Transverse colon (tissue), 4 donors: ENCODE results near the gene SF1. TPM values are rescaled to one million over a fixed set of nuclear protein-coding genes. Genes with fewer than 3 reads are reported as not detected.
"Not testable (repeated sequence)": the region's sequence is repeated elsewhere in the genome, so short reads cannot be mapped to it uniquely, and the experiment has no call there.

Source experiments
- DNase-seq: peaks from one replicate; pipeline ENCODE4 v3.0.0-alpha.2; 2019
- H3K27ac ChIP-seq, 4 donors: fragments of 200-600 bp; sonication (generic); 2 replicates each; pipeline ENCODE4 v1.5.1; 2016 to 2018; ENCODE audit warnings: inconsistent platforms in 4 of 4
- H3K27me3 ChIP-seq: fragments of 200-600 bp; sonication (generic); 2 replicates; pipeline ENCODE4 v1.5.1; 2017; ENCODE audit warnings: inconsistent platforms
- H3K36me3 ChIP-seq, 4 donors: fragments of 200-600 bp; sonication (generic); 2 replicates each; pipeline ENCODE4 v1.5.1; 2017 to 2019; ENCODE audit warnings: inconsistent platforms in 4 of 4
- H3K4me1 ChIP-seq, 4 donors: fragments of 200-600 bp; sonication (generic); 2 replicates each; pipeline ENCODE4 v1.5.1; 2017 to 2020; ENCODE audit warnings: inconsistent platforms in 4 of 4
- H3K4me3 ChIP-seq, 4 donors: fragments of 200-600 bp; sonication (generic); 1 replicate in 1 of 4; 2 replicates in 3 of 4; pipeline versions ENCODE4 v1.5.1 to v1.6.1; 2017 to 2019; ENCODE audit warnings: inconsistent platforms in 4 of 4
- H3K9me3 ChIP-seq, 2 donors: fragments of 200-600 bp; sonication (generic); 2 replicates each; pipeline ENCODE4 v1.5.1; 2017 to 2019; ENCODE audit warnings: inconsistent platforms in 2 of 2
- CTCF ChIP-seq, 5 experiments: fragments of 200-600 bp in 3 of 5; fragments of 450-650 bp in 2 of 5; sonication (generic) in 3 of 5; IDR thresholded peaks; 1 replicate in 2 of 5; 2 replicates in 3 of 5; pipeline ENCODE4 v1.5.1; 2016 to 2017; ENCODE audit warnings: antibody characterized with exemption in 5 of 5, inconsistent platforms in 3 of 5, mild to moderate bottlenecking in 2 of 5, moderate library complexity in 1 of 5
- EP300 ChIP-seq: sonication (generic); formaldehyde crosslinking; IDR thresholded peaks from one replicate; pipeline ENCODE4 v1.6.1; 2017; ENCODE audit warnings: antibody characterized with exemption, low read depth
- POLR2A ChIP-seq: fragments of 450-650 bp; IDR thresholded peaks from one replicate; pipeline ENCODE4 v1.6.1; 2016; ENCODE audit warnings: antibody characterized with exemption, mild to moderate bottlenecking, moderate library complexity
- POLR2AphosphoS5 ChIP-seq, 3 donors: sonication (generic); formaldehyde crosslinking; IDR thresholded peaks; one replicate each; pipeline ENCODE4 v1.6.1; 2016; ENCODE audit warnings: antibody characterized with exemption in 3 of 3
- WGBS, 2 donors: methylation state at CpG; one replicate each; pipeline ENCODE4 v1.1.5; 2018; ENCODE audit warnings: low coverage in 1 of 2; 5-methylcytosine and 5-hydroxymethylcytosine counted together
- in situ Hi-C, 4 donors: fragments of 200-750 bp; cut with MboI; loops; one replicate each; pipeline versions ENCODE4 v1.15.0 to v1.15.1; 2017; ENCODE audit warnings: low sequenced_read_pairs in 3 of 4, low pct_ligation_motif_present in 1 of 4, low pct_unique_long_range_greater_than_20kb in 1 of 4
- intact Hi-C: fragments of 100-400 bp; cut with DNase I; formaldehyde crosslinking; loops from one replicate; pipeline ENCODE4 v1.15.1; 2023; ENCODE audit warnings: low total_unique reads
- total RNA-seq, 4 donors: library from RNA; depleted of rRNA; stranded (reverse); fragments of >200 nt; gene quantifications; one replicate each; pipeline ENCODE4 v1.1.0, GENCODE V29; 2016

Gene SF1
- total RNA-seq, 4 donors from 2014 or later: 196 to 458 (median 377) TPM

DNA sequence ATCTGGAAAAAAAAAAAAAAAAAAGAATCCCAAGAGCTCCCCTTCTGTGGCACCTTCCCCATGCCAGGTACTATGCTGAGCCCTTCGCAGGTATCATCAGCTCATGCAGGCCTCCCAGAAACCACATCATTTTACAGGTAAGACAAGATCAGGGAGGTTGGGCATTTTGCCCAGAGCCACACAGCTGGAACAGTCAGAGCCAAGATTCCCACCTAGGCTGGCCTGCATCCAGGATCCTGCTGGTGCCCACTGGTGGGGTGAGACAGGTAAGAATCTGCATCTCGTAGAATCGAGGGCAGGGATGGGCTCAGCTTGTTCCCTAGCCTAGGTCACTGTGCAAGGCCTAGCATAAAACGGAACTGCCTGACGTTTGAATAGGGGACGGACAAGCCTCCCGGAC lies 47.7 kb upstream of the SF1 start:
- no peak for TF ChIP-seq CTCF (IDR thresholded peaks at IDR 0.05)
- no peak for TF ChIP-seq EP300
- no peak for TF ChIP-seq POLR2A
- TF ChIP-seq POLR2AphosphoS5 (IDR thresholded peaks at IDR 0.05): no peak
- intact Hi-C loops: no loop called here
- DNase-seq: no peak
- 96% methylated on average over 7 of the region's 7 CpGs; no CpG with 5 or more reads in 1 of the 2 donors for WGBS, 2 donors
- Histone ChIP-seq H3K4me3 (no peak overlapping the region), H3K4me1 (no peaks in the 10 kb centered on the region), H3K36me3 (peaks cover 0 to 7% (median 0%) of the 10 kb centered on the region in 4 donors), H3K27me3 (no peaks in the 10 kb centered on the region), H3K27ac (no peak overlapping the region), H3K9me3 (no peaks in the 10 kb centered on the region)
- in situ Hi-C loops: no loop called here

DNA sequence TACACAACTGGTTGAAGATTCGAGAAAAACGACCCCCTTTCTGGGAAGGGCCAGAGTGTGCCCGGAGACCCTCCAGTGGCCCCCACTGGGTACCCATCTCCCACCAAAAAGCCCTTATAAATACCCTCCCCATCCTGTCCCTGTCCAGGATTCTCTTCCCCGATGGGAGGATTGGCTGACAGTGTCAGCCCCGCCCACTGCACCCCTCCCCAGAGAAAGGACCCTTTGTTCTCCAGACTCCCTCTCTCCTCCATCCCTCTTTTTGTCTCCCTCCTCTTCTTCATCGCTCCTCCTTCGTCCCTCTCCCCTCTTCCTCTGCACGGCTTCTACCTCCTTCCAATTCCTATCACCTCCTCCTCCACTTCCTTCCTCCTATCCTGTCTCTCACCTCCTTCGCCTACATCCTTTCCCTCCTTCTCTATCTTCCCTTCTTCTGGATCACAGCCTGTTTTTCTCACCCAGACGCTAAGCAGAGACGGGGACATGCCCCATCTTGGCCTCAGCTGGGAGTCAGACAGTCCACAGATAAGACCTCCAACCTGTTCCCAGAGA lies 45.3 kb upstream of the SF1 start:
- H3K27me3 ChIP-seq: no peaks in the 10 kb centered on the region
- H3K4me3 ChIP-seq: no peak overlapping the region
- intact Hi-C loops (no loop called here), in situ Hi-C loops (no loop called here)
- TF ChIP-seq POLR2AphosphoS5 (IDR thresholded peaks at IDR 0.05): no peak
- TF ChIP-seq EP300: no peak
- TF ChIP-seq POLR2A: no peak
- no peaks in the 10 kb centered on the region for H3K9me3 ChIP-seq
- H3K4me1 ChIP-seq: no peaks in the 10 kb centered on the region
- DNase-seq: no peak
- H3K27ac ChIP-seq: no peak overlapping the region
- H3K36me3 ChIP-seq: no peaks in the 10 kb centered on the region
- 70 to 79% methylated on average over 7 to 11 of the region's 11 CpGs for WGBS, 2 donors

GRCh38 chr11:64817476-64817875 lies 39.1 kb upstream of the SF1 start:
- Histone ChIP-seq H3K36me3 (no peaks in the 10 kb centered on the region), H3K9me3 (no peaks in the 10 kb centered on the region), H3K27ac (no peak overlapping the region), H3K4me1 (no peaks in the 10 kb centered on the region), H3K27me3 (no peaks in the 10 kb centered on the region), H3K4me3 (no peak overlapping the region)
- TF ChIP-seq EP300: no peak
- no peak for TF ChIP-seq POLR2A
- TF ChIP-seq POLR2AphosphoS5 (IDR thresholded peaks at IDR 0.05): no peak
- no peak for TF ChIP-seq CTCF (IDR thresholded peaks at IDR 0.05)
- intact Hi-C loops: no loop called here
- WGBS, 2 donors: 79 to 89% methylated on average over 3 of the region's 3 CpGs
- in situ Hi-C loops: no loop called here
- no peak for DNase-seq

- H3K27ac ChIP-seq, DNase-seq, in situ Hi-C loops, H3K4me1 ChIP-seq, H3K27me3 ChIP-seq, intact Hi-C loops, H3K9me3 ChIP-seq, H3K4me3 ChIP-seq, H3K36me3 ChIP-seq: not testable (repeated sequence)
- 41 to 67% methylated on average over 2 to 5 of the region's 5 CpGs for WGBS, 2 donors
These were observed 37.1 kb upstream of the SF1 start for GRCh38 chr11:64815433-64815832.

DNA sequence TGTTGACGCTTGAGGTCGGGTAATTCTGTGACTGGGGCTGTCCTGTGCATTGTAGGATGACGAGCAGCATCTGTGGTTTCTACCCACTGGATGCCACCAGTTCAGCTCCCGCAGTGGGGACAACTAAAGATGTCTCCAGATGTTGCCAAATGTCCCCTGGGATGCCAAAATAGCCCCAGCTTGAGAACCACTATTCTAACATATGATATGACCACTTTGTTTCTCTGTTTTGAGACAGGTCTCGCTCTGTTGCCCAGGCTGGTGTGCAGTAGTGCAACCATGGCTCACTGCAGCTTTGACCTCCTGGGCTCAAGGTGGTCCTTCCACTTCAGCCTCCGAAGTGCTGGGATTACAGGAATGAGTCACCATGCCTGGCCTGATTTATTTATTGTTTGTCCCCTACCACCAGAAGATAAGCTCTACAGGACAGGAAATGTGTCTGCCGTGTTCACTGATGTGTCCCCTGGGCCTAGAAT lies 36.4 kb upstream of the SF1 start:
- no peak for TF ChIP-seq POLR2A
- TF ChIP-seq EP300: no peak
- TF ChIP-seq CTCF (IDR thresholded peaks at IDR 0.05): no peak
- no peak for TF ChIP-seq POLR2AphosphoS5 (IDR thresholded peaks at IDR 0.05)
- H3K4me1 ChIP-seq: peaks cover 0 to 7% (median 4%) of the 10 kb centered on the region in 4 donors
- no peaks in the 10 kb centered on the region for H3K27me3 ChIP-seq
- intact Hi-C loops (no loop called here), in situ Hi-C loops (no loop called here)
- WGBS, 2 donors: 60 to 67% methylated on average over 5 to 7 of the region's 7 CpGs
- H3K9me3 ChIP-seq: no peaks in the 10 kb centered on the region
- no peak for DNase-seq
- no peaks in the 10 kb centered on the region for H3K36me3 ChIP-seq
- H3K4me3 ChIP-seq: no peak overlapping the region
- H3K27ac ChIP-seq: no peak overlapping the region
